Activated CD8-positive, alpha-beta memory T cell treated with anti-CD3 and anti-CD28 coated beads, Interleukin-2, amount 50 U/mL, for 1 hour (primary cell): Measurements from ENCODE around the gene CALN1.

ENCODE experiments used
- DNase-seq: peaks from one replicate; pipeline ENCODE4 v3.0.0-alpha.2; 2020; ENCODE audit errors: extremely low read depth

CALN1 gene

GRCh38 chr7:72187179-72187578 is 225.0 kb downstream of the CALN1 start:
- DNase-seq = no peak

DNA sequence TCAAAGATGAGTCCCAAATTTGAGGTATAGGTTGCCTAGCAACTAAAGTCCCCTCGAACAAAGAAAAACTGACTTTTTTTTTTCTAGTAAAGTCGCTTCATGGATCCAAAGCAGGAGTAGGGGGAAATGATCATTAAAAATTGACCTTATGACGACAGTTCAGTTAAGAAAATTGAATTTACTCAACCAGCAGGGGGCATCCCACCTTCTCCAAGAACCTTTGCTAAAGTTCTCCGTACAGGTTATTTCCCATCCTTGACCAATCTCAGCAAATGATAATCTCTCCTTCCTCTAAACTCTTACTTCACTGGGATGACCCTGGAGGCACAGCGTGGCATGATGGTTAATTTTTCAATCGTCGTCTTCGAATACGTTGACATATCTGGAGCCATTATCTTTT is 228.3 kb downstream of the CALN1 start:
- DNase-seq = no peak

DNA sequence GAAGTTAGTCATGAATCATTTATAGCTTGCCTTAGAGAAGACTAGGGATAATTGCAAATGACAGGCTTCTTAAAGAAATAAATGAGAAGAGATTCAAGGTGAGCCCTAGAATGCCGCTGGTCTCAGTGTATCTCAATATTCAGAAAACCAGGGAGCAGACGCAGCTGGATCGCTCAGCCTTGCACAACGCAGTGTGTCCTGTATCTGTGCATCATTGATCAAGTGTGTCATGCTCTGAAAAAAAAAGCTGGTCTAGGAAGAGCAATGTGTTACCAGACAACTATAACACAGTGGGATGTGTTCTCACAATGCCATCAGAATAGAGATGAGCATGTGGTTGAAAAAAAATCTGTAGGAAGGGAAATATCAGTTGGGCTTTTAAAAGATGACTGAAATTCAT is 230.1 kb downstream of the CALN1 start:
- DNase-seq = no peak

DNA sequence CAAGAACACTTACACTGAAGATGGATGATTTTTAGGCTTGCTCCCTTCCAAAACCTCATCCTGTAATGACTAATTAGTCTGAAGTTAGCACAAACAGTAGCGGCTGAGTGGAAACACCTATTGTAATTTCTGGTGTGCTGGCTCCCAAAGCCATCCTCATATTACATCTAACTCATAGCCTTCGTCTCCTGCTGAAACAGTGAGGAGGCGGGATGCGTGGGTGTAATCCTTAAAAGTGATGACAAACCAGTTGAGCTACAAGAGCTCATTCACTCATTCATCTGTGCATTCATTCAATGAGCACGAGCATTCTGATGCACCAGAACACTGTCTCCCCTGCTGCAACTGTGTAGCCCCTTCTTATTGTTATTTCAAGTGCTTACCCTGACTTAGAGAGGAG is 235.3 kb downstream of the CALN1 start:
- DNase-seq = no peak

DNA sequence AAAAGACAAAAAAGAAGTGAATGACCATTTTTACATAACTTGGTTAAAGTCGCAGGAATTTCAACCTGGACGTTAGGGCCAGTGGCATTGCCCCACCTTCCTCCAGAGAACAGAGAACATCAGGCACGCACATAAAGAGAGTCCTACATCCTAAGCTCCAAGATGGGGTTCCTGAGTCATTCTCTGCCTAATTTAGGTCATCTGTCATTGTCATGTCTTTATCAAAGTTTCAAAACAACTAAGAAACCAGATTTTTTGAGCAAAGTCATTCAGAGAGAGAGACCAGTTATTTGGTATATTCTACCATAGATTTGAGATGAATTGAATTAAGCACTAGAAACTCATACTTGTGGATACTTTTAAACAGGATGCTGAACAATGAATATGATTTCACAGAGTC is 241.7 kb downstream of the CALN1 start:
- no peak for DNase-seq

DNA sequence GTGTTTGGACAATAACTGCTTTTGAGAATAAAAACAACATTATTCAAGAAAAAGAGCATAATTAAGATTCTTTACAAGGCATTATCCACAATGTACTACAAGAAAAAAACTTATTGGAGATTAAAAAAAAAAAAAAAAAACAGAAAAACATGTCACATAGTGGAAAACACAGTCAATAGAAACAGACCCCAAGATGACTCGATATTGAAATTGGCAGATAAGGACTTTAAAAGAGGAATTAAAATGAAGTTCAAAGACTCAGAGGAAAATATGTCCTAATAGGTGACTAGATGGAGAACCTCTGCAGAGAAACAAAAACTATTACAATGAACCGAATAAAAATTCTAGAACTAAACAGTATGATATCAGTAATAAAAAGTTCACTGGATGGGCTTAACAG is 248.9 kb downstream of the CALN1 start:
- no peak for DNase-seq

DNA sequence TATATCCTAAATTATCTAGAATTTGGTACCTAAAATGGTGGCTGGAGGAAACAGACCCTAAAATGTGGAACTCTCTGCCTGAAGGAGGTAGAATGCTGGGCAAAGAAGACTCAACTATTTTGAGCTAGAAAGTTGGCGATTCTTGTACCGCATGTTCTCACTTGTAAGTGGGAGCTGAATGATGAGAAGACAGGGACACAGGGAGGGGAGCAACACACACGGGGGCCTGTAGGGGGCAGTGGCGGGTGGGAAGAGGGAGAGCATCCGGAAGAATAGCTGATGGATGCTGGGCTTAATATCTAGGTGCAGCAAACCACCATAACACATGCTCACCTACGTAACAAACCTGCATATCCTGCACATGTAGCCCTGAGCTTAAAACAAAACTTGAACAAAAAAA is 250.6 kb downstream of the CALN1 start:
- no peak for DNase-seq

DNA sequence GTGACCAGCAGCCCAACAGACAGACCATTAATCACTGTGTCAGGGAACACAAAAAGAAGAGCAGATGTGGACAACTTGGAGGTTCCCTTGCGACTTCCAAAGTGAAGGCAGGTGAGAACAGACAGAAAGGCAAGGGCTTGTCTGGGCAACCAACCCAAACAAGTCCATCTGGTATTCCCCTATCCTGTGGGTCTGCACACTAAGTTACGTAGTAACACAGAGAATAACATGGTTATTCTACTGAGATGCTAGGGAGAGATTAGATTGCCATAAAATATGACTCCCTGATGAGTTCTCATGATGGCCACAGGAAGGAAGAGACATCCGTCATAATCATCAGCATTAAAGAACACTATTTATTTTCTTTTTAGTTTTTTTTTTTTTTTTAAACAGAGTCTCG is 252.2 kb downstream of the CALN1 start:
- DNase-seq = no peak

DNA sequence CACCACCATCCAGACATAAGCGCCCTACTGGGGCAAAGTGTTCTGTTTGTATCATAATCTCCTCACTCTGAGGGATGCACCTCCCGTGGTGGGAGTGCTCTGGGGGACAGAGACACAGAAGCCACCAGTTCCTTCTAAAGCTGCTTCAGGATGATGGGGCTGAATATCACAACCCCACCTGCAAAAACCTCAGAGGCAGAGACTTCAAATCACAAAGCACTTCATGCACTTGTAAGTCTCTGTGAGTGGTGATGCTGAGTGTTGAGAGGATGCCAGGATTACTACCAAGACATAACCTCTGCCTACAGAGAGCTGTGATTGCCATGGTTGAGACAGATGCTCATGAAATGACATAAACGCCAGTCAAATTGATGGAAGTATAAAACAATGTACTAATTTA is 255.5 kb downstream of the CALN1 start:
- no peak for DNase-seq

DNA sequence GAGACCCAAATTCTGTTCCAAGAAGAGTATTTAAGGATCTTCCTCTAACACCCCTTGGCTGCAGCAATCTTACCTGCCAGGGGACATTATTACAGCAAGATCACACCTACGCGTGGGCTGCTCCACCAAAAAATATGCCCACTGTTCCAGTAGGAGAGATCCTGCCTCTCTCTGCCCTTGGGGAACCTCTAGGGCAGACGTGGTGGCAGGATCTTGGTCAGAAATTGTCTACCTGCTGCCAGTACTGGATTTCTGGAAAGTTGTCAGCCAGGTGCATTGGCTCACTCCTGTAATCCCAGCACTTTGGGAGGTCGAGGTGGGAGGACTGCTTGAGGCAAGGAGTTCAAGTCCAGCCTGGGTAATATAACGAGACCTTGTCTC is 259.0 kb downstream of the CALN1 start:
- DNase-seq = no peak

DNA sequence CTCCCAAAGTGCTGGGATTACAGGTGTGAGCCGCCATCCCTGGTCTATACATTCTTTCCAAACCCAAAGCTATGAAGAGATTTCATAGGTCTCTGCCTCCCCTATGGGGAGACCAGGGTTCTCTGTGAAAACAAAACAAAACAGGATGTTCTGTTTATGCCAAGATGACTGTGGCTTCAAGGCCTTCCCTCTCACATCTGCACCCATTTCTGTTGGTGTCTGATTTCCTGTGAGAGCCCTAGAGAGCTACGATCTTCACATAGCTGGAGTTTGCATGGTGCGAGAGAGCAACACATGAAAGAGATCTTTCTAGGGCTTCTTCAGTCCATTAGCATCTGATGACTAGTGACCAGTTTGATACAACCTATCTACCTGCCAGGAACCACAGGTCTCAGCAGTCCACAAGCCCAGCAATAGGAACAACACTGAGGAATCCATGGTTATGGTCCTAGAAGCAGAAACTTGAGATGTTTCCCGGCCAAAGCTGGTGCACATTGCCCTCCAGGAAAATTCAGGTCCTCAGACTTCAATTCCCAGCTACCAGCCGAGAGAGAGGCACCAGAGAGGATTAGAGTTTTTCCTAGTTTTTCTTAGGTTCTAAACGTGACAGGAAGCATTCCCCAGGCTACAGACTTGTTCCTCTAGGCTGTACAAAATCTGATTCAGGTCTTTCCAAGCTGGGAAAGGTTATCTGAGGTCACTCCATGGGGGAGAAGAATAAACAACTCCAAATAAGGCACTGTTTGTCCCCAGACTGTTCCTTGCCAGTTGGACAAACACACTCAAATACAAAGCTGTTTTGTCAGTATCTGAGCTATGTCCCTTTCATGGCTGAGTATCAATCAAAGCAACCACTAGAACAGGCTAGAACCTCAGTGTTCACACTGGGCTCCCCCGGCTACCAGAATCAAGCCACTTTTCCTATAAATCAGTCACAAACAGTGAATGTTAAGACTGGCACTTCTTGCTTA is 259.7 kb downstream of the CALN1 start:
- no peak for DNase-seq

DNA sequence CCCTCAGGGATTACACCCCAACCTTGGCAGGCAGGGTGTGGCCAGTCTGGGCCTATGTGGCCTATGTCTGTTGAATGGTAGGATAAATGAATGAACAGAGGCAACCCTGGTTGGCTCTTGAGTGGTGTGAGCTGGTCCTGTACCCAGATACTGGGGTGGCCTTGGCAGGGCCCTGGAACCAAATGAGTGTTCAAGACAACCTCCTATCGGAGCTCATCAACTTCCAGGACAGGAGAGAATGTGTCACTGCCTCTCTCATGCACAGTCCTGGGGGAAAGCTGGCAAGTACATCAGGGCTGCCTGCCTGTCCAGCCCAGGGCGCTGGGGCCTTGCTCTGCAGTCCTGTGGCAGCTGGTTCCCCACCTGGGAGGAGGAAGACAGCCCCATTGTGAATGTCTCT is 271.6 kb downstream of the CALN1 start:
- no peak for DNase-seq

DNA sequence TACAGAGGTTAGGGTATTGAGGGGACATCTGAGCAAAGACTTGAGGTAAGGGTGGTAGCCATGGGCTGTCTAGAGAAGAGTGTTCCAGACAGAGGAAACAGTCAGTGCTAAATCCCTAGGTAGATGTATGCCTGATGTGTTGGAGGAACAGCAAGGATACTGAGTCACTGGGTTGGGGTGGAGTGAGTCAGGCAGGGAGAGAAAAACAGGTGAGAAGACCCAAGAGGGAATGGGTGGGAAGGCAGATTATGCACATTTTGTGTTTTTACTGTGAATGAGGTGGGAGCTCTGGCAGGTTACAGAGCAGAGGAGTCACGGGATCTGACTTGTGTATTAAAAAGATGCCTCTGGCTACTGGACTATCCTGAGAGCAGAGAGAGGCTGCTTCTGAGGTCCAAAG is 285.0 kb downstream of the CALN1 start:
- no peak for DNase-seq

DNA sequence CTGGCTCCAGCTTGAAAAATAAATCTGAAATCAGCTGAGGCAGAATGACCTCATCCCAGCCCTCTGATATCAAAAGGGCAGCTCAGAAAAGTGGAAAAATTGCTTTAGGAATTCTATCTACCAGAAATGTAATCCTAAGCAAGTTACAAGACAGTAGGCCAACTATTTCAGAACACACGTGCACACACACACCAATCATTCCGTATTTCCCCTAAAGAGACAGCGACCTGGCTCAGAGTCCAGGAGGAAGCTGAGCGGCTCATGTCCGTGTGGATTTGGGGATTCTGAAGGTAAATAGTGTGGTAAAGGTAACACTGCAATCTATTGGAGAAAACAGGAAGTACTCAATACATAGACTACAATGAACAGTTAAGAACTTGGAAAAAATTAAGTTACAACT is 288.2 kb downstream of the CALN1 start:
- no peak for DNase-seq

DNA sequence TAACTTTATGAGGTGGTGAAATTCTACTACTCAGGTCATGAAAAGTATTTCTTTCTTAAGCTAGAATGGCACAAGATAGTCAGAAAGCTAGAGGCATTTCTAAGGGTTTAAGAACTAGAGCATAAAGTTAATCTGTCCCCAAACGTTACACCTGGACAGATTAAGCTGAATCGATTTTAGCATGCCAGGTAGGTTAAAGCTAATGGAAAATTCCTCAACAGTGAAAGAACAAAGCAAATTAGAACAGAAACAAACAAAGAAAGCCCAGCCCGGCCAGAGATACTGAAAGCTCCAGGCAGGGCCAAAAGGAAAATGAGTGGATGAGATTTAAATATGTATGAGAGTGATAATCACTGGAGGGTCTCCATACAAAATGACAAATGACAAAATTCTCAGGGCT is 293.8 kb downstream of the CALN1 start:
- DNase-seq = no peak

DNA sequence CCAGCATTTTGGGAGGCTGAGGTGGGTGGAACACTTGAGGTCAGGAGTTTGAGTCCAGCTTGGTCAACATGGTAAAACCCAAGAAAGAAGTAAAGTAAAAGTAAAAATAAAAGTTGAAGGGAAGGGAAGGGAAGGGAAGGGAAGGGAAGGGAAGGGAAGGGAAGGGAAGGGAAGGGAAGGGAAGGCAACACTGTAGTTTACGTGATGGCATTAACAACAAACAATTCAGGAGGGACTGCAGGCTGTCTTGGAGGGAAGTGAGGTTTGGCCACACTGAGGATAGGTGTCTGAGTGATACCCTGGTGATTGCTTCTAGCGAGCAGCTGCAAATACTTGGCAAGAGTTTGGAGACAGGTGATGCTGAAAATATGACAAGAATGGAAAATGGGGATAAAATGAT is 298.0 kb downstream of the CALN1 start:
- DNase-seq = no peak

GRCh38 chr7:72112992-72113391 is 299.1 kb downstream of the CALN1 start:
- DNase-seq = no peak

DNA sequence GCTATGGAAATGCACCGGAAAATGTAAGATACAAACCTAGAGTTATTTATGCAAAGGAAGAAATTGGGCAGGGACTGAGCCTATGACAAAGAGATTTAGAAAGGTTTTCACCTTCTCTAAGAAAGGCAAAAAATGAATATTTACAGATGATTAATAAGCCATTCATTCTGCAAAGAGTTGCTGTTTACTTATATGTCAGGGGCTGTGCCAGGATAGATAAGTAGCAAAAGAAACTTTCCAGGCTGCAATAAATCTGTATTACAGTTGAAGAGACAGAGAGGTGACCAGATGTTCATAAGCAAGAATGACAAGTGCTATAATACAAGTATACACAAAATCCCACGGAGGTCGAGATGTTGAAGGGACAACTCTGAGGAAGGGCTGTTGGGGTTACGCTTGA is 299.6 kb downstream of the CALN1 start:
- DNase-seq = no peak

GRCh38 chr7:72111086-72111485 is 301.1 kb downstream of the CALN1 start:
- no peak for DNase-seq

GRCh38 chr7:72109566-72109965 is 302.6 kb downstream of the CALN1 start:
- DNase-seq = no peak

DNA sequence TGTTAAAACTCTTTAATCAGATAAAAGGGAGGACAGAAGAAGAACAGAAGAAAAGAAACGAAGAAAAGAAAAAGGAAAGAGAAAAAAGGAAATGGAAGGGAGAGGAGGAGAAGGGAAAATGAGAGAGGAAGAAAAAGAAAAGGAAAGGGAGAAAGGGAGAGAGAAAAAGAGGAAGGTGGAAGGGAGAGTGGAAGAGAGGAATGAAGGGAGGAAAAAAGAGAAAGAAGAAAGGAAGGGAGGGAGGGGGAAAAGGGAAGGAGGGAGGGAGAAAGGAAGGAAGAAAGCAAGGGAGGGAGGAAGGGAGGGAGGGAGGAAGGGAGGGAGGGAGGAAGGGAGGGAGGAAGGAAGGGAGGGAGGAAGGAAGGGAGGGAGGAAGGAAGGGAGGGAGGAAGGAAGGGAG is 305.7 kb downstream of the CALN1 start:
- DNase-seq = no peak

GRCh38 chr7:72101444-72101843 is 310.7 kb downstream of the CALN1 start:
- DNase-seq = no peak

DNA sequence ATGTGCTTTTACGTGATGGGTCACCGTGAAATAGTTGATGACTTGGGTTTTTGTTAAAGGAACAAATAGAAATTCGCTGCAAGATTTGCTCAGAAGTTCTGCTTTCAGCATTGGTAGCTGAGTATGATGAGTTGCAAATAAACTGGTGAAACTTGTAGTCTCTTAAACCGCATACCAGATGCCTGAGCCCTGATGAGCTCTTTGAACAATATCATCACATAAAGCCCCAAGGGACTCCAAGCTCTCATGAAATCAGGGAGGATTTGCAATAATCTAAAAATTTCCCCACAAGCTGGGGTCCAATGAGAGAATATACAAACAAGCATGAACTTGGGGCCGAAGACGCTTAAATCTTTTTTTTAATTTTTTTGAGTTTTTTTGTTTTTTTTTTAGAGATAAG is 312.4 kb downstream of the CALN1 start:
- DNase-seq = no peak
